OCI-LY3 (cell line): ENCODE measurements around the gene FOXA2.

Source experiments
- H2AFZ ChIP-seq: fragments of 200-600, 300-600 bp; shearing (Covaris generic); 2 replicates; pipeline ENCODE4 v1.6.0; 2014; ENCODE audit warnings: antibody characterized with exemption, low read depth, low read length
- H3K27ac ChIP-seq: fragments of 200-600, 300-600 bp; sonication (generic); 2 replicates; pipeline ENCODE4 v1.5.1; 2014; ENCODE audit warnings: mild to moderate bottlenecking, low read length, moderate library complexity, mixed read lengths
- H3K27me3 ChIP-seq: fragments of 200-600, 300-600 bp; sonication (generic); 2 replicates; pipeline ENCODE4 v1.6.1; 2014; ENCODE audit warnings: low read depth, low read length, mixed read lengths
- H3K36me3 ChIP-seq: fragments of 200-600, 300-600 bp; sonication (generic); replicated peaks from 2 replicates; pipeline ENCODE3; 2014; ENCODE audit warnings: low read depth, low read length, mixed read lengths
- H3K4me1 ChIP-seq: fragments of 300-600, 200-600 bp; sonication (generic); 2 replicates; pipeline ENCODE4 v1.6.1; 2014; ENCODE audit warnings: low read length, mixed read lengths
- H3K4me2 ChIP-seq: fragments of 200-600, 300-600 bp; sonication (generic); 2 replicates; pipeline ENCODE4 v1.6.1; 2014; ENCODE audit warnings: low read length, mixed read lengths
- H3K4me3 ChIP-seq: fragments of 300-600, 200-600 bp; sonication (generic); 2 replicates; pipeline ENCODE4 v1.5.1; 2014; ENCODE audit warnings: antibody characterized with exemption, mild to moderate bottlenecking, low read length, moderate library complexity
- H3K79me2 ChIP-seq: fragments of 300-600, 200-600 bp; shearing (Covaris generic); 2 replicates; pipeline ENCODE4 v1.6.1; 2014; ENCODE audit warnings: mild to moderate bottlenecking, low read length, mixed read lengths
- H3K9ac ChIP-seq: fragments of 300-600, 200-600 bp; shearing (Covaris generic); 2 replicates; pipeline ENCODE4 v1.6.0; 2014; ENCODE audit warnings: mild to moderate bottlenecking, low read length, moderate library complexity
- H3K9me3 ChIP-seq: fragments of 200-600, 300-600 bp; shearing (Covaris generic); 2 replicates; pipeline ENCODE4 v1.6.1; 2014; ENCODE audit warnings: low read length, mixed read lengths; ENCODE audit not compliant: insufficient read depth
- H4K20me1 ChIP-seq: fragments of 200-600, 300-600 bp; sonication (generic); 2 replicates; pipeline ENCODE4 v1.6.1; 2016; ENCODE audit warnings: low read length, mixed read lengths; ENCODE audit not compliant: insufficient read depth
- CTCF ChIP-seq: fragments of 200-600, 300-600 bp; sonication (generic); IDR thresholded peaks from 2 replicates; pipeline ENCODE4 v1.5.1; 2014; ENCODE audit warnings: antibody characterized with exemption, low read length, low read depth
- EZH2phosphoT487 ChIP-seq: fragments of 200-600 bp; shearing (Covaris generic); IDR thresholded peaks from 2 replicates; pipeline ENCODE4 v1.6.1; 2018; ENCODE audit warnings: antibody characterized with exemption, mixed run types, low read depth

FOXA2 gene

GRCh38 chr20:22536956-22537756 lies 47.2 kb downstream of the FOXA2 start:
- Histone ChIP-seq H3K9ac (no peak overlapping the region), H4K20me1 (no peaks in the 10 kb centered on the region), H3K4me2 (no peak overlapping the region), H3K4me1 (no peaks in the 10 kb centered on the region), H3K79me2 (no peaks in the 10 kb centered on the region), H2AFZ (no peak overlapping the region), H3K27me3 (no peaks in the 10 kb centered on the region), H3K4me3 (no peak overlapping the region), H3K36me3 (no peaks in the 10 kb centered on the region), H3K27ac (no peak overlapping the region), H3K9me3 (no peaks in the 10 kb centered on the region)
- TF ChIP-seq EZH2phosphoT487 (no peak), CTCF (no peak)

GRCh38 chr20:22536141-22536828 lies 48.1 kb downstream of the FOXA2 start:
- no peaks in the 10 kb centered on the region for H3K9me3 ChIP-seq
- H3K4me1 ChIP-seq = no peaks in the 10 kb centered on the region
- H3K36me3 ChIP-seq = no peaks in the 10 kb centered on the region
- no peaks in the 10 kb centered on the region for H3K27me3 ChIP-seq
- no peaks in the 10 kb centered on the region for H4K20me1 ChIP-seq
- no peak overlapping the region for H3K9ac ChIP-seq
- H3K79me2 ChIP-seq = no peaks in the 10 kb centered on the region
- H2AFZ ChIP-seq = no peak overlapping the region
- TF ChIP-seq EZH2phosphoT487 = no peak
- no peak for TF ChIP-seq CTCF
- H3K4me2 ChIP-seq = no peak overlapping the region
- H3K4me3 ChIP-seq = no peak overlapping the region
- H3K27ac ChIP-seq = no peak overlapping the region

- Histone ChIP-seq H3K36me3 (no peaks in the 10 kb centered on the region), H3K9me3 (no peaks in the 10 kb centered on the region), H3K27ac (no peak overlapping the region), H2AFZ (no peak overlapping the region), H3K4me2 (no peak overlapping the region), H3K4me1 (no peaks in the 10 kb centered on the region), H3K27me3 (no peaks in the 10 kb centered on the region), H3K4me3 (no peak overlapping the region), H3K79me2 (no peaks in the 10 kb centered on the region), H4K20me1 (no peaks in the 10 kb centered on the region), H3K9ac (no peak overlapping the region)
- TF ChIP-seq CTCF (no peak), EZH2phosphoT487 (no peak)
Measured at GRCh38 chr20:22535483-22535882, 48.9 kb downstream of the FOXA2 start.
